Peyer's patch (tissue), 4 donors: ENCODE data around the gene PLD5. TPM values are rescaled to one million over a fixed set of nuclear protein-coding genes. Genes with fewer than 3 reads are reported as not detected.
"Not testable (repeated sequence)": the region's sequence is repeated elsewhere in the genome, so short reads cannot be mapped to it uniquely, and the experiment has no call there.

Experiments
- DNase-seq, 3 donors: peaks; one replicate each; pipeline ENCODE4 v3.0.0-alpha.2; 2017 to 2019
- H3K27ac ChIP-seq, 4 donors: fragments of 200-600 bp; sonication (generic); one replicate each; pipeline ENCODE4 v1.5.1; 2016 to 2019
- H3K27me3 ChIP-seq, 2 donors: fragments of 200-600 bp; sonication (generic); one replicate each; pipeline ENCODE4 v1.5.1; 2019
- H3K36me3 ChIP-seq, 3 donors: fragments of 200-600 bp; sonication (generic); one replicate each; pipeline ENCODE4 v1.5.1; 2016 to 2019
- H3K4me1 ChIP-seq, 4 donors: fragments of 200-600 bp; sonication (generic); one replicate each; pipeline ENCODE4 v1.5.1; 2016 to 2019
- H3K4me3 ChIP-seq, 4 donors: fragments of 200-600 bp; sonication (generic); 1 replicate in 3 of 4; 2 replicates in 1 of 4; pipeline ENCODE4 v1.5.1; 2016 to 2019; ENCODE audit warnings: mild to moderate bottlenecking in 1 of 4
- H3K9me3 ChIP-seq, 4 donors: fragments of 200-600 bp; sonication (generic); one replicate each; pipeline ENCODE4 v1.5.1; 2016 to 2019; ENCODE audit warnings: mild to moderate bottlenecking in 1 of 4
- CTCF ChIP-seq, 6 experiments: fragments of 450-650 bp in 4 of 6; fragments of 200-600 bp in 2 of 6; sonication (generic) in 1 of 6; IDR thresholded peaks; one replicate each; pipeline ENCODE4 v1.5.1; 2017 to 2019; ENCODE audit warnings: antibody characterized with exemption in 6 of 6, mild to moderate bottlenecking in 3 of 6, moderate library complexity in 1 of 6
- POLR2A ChIP-seq, 2 donors: fragments of 450-650 bp; IDR thresholded peaks; one replicate each; pipeline ENCODE4 v1.5.1; 2017; ENCODE audit warnings: antibody characterized with exemption in 2 of 2, mild to moderate bottlenecking in 2 of 2, moderate library complexity in 2 of 2
- total RNA-seq, 4 donors: library from RNA; depleted of rRNA; stranded (reverse); fragments of >200 nt; gene quantifications; one replicate each; pipeline ENCODE4 v1.1.0, GENCODE V29; 2016

The PLD5 gene
- total RNA-seq, 4 donors from 2014 or later = 0.67 TPM; not detected in 3

- H3K4me1 ChIP-seq = no peaks in the 10 kb centered on the region
- H3K36me3 ChIP-seq = no peaks in the 10 kb centered on the region
- no peaks in the 10 kb centered on the region for H3K9me3 ChIP-seq
- H3K27me3 ChIP-seq = no peaks in the 10 kb centered on the region
- H3K4me3 ChIP-seq = no peak overlapping the region
- DNase-seq = no peak
- TF ChIP-seq CTCF (IDR thresholded peaks at IDR 0.05) (no peak), POLR2A (IDR thresholded peaks at IDR 0.05) (no peak)
- H3K27ac ChIP-seq = no peak overlapping the region
Measured at GRCh38 chr1:242187816-242188215, 336.7 kb downstream of the PLD5 start.

GRCh38 chr1:242187171-242187570 lies 337.3 kb downstream of the PLD5 start:
- DNase-seq = no peak

GRCh38 chr1:242185731-242186130 lies 338.8 kb downstream of the PLD5 start:
- no peaks in the 10 kb centered on the region for H3K27me3 ChIP-seq
- H3K9me3 ChIP-seq = no peaks in the 10 kb centered on the region
- DNase-seq = no peak
- no peak overlapping the region for H3K27ac ChIP-seq
- no peaks in the 10 kb centered on the region for H3K36me3 ChIP-seq
- H3K4me1 ChIP-seq = no peaks in the 10 kb centered on the region
- no peak for TF ChIP-seq CTCF (IDR thresholded peaks at IDR 0.05)
- no peak for TF ChIP-seq POLR2A (IDR thresholded peaks at IDR 0.05)
- H3K4me3 ChIP-seq = no peak overlapping the region

More at GRCh38 chr1:242187171-242187570, 337.3 kb downstream of the PLD5 start:
- Histone ChIP-seq H3K4me1 (no peaks in the 10 kb centered on the region), H3K27ac (no peak overlapping the region), H3K27me3 (no peaks in the 10 kb centered on the region), H3K9me3 (no peaks in the 10 kb centered on the region), H3K4me3 (no peak overlapping the region), H3K36me3 (no peaks in the 10 kb centered on the region)
- TF ChIP-seq CTCF (IDR thresholded peaks at IDR 0.05) (no peak), POLR2A (IDR thresholded peaks at IDR 0.05) (no peak)

- Histone ChIP-seq H3K27me3 (no peaks in the 10 kb centered on the region), H3K27ac (no peak overlapping the region), H3K36me3 (no peaks in the 10 kb centered on the region), H3K9me3 (no peaks in the 10 kb centered on the region), H3K4me3 (no peak overlapping the region), H3K4me1 (no peaks in the 10 kb centered on the region)
- no peak for DNase-seq
- TF ChIP-seq POLR2A (IDR thresholded peaks at IDR 0.05) = no peak
- TF ChIP-seq CTCF (IDR thresholded peaks at IDR 0.05) = no peak
Measured at GRCh38 chr1:242184955-242185354, 339.5 kb downstream of the PLD5 start.

GRCh38 chr1:242179767-242180166 lies 344.7 kb downstream of the PLD5 start:
- not testable (repeated sequence) for H3K27ac ChIP-seq, H3K27me3 ChIP-seq, H3K9me3 ChIP-seq, H3K36me3 ChIP-seq, H3K4me1 ChIP-seq, H3K4me3 ChIP-seq, DNase-seq

- Histone ChIP-seq H3K9me3 (no peaks in the 10 kb centered on the region), H3K27ac (no peak overlapping the region), H3K4me1 (no peaks in the 10 kb centered on the region), H3K4me3 (no peak overlapping the region), H3K36me3 (no peaks in the 10 kb centered on the region), H3K27me3 (no peaks in the 10 kb centered on the region)
- TF ChIP-seq CTCF (IDR thresholded peaks at IDR 0.05) (no peak), POLR2A (IDR thresholded peaks at IDR 0.05) (no peak)
- DNase-seq = no peak
Measured at GRCh38 chr1:242178924-242179708, 345.4 kb downstream of the PLD5 start.
